GM15510 (cell line): ENCODE measurements around the gene DNASE2B.

Source experiments
- POLR2A ChIP-seq: IDR thresholded peaks from 3 replicates; pipeline ENCODE4 v1.6.1; 2011; ENCODE audit warnings: borderline replicate concordance; ENCODE audit not compliant: insufficient read length; ENCODE audit errors: extremely low read depth

DNASE2B gene

DNA sequence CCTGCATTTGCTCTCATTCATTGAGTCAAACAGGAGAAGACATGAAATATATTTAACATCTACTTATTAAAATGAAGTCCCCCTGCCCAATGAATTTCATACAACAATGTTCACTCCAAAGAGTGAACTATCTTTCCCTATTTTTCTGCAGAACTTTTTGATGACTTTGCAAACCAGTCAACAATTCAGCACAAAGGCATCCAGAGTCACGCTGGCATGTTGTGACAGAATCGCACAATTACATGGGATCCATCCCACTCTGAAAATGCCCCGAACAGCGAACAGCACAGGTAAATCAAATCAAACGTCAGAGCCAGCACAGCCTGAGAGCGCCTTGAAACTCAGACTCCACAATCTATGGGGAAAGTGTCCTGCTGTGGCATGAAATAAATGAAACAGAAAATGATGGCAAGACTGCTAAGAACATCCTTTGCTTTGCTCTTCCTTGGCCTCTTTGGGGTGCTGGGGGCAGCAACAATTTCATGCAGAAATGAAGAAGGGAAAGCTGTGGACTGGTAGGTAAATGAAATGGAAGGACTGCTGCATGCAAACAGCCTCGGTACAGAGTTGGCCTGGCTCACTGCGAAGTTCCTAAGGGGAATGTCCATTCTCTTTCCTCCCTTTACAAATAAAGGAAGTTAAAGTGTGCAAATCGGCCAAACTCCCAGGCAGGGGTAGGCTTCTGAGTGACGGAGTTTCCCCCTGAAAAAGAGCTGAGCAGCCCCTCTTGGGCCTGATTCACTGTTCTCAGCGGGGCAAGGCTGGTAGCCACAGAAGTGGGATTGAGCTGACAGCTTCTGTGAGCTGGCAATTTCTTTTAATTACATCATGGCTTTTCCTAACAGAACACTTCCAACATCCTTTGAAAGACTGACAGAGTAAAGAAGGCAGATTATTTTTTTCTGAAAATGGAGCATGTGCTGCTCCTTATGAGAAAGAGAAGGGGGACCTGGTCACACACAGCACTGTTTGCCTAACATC lies at the start of gene DNASE2B:
DNASE2B (plus strand) TSS at position 310 of the 981 bp plus-strand sequence; CDS start at position 391, 81 bp downstream.
- no peak for TF ChIP-seq POLR2A

DNA sequence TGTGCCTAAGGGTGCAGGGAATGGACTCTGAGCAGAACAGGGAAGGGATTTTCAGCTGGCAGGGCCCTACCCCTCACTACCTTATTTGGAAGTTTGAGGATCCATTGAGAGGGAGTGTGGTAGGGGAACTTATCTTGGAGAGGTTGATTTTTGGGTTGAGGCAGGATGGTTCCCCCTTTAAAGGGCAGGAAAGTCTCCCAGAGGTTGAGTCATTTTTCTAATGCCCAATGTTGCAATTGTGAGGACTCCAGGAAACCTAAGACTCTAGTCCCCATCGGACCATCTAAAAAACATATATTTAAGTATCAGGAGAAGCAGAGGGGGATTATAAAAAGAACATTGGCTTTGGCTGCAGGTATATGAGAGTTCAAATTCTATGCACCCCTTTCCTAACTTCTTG lies 49.5 kb upstream of the DNASE2B start:
- no peak for TF ChIP-seq POLR2A

DNA sequence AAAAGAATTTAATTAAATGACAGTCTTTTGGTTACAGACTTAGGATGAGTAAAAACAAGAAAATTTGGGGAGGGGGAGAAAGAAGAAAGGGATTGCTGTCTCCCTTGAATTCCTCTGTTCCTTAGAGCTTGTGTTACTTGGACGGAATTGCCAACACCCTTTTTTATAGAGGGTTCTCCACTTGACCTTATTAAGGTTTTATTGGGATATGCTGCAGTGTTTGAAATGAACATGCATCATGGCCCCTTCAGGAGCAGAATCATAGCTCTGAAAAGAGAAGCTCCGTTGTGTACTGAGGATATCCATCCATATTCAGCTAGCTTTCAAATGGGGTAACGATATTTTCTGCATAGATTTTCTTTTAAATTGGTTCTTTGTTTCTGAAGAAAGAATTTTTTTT lies 48.2 kb upstream of the DNASE2B start:
- no peak for TF ChIP-seq POLR2A

DNA sequence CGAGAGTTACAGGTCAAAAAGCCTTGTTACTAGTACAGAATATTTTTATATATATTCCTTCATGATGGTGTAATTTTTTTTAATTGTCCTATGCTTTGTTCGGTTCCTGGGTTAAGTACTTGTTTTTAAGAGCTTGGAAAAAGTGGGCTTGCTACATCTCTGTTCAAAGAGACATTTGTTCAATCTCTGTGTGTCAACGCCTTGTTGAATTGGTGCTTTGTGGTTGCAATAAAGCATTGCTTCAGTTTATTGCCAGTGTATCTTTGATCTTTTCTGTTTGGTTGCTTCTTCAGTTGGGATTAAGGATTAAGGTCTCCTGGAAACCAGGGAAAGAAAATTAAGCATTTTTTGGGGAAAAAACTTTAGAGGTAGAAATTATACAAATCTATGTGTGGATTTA lies 47.7 kb upstream of the DNASE2B start:
- TF ChIP-seq POLR2A = no peak

DNA sequence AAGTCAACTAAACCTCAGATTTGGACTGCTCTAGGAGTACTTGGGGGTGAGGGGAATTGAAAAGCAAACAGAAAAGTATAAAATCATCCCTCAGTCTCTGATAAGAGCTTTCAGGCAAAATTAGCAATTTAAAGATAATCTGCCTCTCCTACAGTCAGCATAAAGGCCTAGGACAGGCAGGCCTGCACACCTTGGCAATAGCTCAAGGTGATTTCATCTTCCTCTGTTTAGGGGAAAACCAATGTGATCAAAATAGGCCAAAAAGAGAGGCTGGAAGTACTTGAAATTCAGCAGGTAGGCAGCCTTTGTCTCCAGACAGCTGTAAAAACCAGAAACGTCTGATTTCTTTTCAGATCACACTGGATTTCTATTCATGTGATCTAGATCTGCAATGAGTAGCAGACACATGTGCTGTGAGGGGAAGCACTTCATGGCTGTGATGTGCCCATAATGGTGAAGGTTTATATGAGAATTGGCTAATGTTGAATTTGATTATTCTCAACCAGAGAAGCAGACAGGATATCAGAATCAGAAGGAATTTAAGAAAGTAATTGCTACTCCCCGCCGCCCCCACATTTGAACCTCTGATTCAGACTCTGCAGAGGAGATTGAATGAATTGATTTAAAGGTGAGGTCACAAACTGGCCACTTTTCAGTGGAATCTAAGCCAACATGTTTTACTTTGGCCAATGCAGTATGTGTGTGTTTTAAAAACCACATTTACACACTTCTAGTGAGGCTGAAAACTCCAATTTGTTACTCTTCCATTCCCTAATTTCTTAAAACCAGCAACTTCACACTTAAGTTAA lies 45.8 kb upstream of the DNASE2B start:
- TF ChIP-seq POLR2A = no peak

DNA sequence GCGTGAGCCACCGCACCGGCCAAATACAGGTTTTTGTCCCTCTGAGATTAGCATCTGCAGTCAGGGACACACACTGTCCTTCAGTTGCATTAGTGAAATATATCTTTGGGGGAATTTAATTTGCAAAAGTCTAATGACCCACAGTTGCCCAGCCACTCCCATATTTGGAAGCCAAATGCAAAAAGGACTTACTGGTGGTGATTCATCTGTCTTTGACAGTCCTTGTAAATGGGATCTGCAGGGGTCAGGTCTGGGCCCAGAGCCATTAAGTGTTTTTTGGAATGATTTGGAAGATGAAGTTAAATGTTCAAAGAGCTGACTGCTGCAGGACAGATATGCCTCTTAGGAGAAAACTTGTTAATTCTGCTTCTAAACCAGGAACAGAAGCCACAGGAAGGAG lies 44.6 kb upstream of the DNASE2B start:
- no peak for TF ChIP-seq POLR2A

DNA sequence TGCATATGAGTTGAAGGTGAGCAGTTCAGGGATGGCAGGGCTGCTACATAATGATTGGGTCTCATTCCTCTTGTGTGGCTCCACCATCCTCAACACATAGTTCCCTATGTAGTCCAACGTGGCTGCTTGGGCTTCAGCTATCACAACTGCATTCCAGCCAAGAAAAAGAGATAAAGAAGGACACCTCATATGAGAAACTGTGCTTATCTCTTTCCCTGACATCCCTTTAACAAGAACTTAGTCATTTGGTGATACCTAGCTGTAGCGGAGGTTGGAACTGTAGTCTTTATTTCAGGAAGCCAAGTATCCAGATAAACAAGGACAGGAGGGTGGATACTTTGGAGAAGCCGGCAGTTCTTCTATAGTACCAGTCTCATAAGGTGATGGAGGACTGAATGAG lies 42.7 kb upstream of the DNASE2B start:
- no peak for TF ChIP-seq POLR2A

- no peak for TF ChIP-seq POLR2A
Measured at GRCh38 chr1:84356881-84357280, 41.4 kb upstream of the DNASE2B start.

DNA sequence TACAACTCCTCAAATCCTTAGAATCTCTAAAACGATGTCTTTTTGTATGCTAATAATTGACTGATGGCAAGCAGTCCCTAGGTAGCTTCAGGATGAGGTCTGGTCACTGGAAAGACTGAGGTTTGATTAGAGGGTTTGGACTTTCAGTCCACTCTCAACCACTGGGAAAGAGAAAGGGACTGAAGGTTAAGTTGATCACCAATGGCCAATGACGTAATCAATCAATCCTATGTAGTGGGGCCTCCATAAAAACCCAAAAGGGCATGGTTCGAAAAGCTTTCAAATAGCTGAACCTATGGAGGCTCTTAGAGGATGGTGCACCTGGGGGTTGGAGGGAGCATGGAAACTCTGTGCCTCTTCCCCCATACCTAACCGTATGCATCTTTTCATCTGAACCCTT lies 39.6 kb upstream of the DNASE2B start:
- no peak for TF ChIP-seq POLR2A

GRCh38 chr1:84360316-84360715 lies 38.0 kb upstream of the DNASE2B start:
- TF ChIP-seq POLR2A = no peak

DNA sequence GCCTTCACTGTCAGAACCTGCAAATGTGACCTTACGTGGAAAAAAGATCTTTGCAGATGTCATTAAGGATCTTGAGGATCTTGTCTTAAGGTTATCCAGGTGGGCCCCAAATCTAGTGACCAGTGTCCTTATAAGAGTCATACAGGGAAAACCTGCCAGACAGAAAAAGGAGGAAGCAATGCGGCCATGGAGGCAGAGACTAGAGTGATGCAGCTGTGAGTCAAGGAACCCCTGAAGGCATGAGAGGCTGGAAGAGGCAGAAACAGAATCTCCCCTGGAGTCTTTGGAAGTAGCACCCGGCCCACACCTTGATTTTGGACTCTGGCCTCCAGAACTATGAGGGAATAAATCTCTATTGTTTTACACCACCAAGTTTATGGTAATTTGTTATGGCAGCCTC lies 36.5 kb upstream of the DNASE2B start:
- no peak for TF ChIP-seq POLR2A

DNA sequence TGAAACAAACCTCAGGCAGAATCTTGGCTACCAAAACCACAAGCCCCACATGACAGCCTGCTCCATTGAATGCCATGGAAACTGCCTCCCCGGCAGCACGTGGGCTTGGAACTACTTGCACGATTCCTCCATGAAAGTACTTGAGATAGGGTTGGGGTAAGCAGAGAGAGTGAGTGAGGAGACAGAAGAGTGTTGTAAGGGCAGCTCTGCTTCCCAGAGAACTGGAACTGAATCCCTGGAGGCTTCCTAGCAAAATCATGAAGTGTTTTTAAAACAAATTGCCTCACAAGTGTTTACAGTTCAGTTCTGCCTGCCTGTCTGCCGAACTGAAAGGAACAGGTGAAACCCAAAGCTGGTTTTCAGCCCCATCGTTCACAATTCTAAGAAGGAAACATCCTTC lies 35.3 kb upstream of the DNASE2B start:
- no peak for TF ChIP-seq POLR2A

DNA sequence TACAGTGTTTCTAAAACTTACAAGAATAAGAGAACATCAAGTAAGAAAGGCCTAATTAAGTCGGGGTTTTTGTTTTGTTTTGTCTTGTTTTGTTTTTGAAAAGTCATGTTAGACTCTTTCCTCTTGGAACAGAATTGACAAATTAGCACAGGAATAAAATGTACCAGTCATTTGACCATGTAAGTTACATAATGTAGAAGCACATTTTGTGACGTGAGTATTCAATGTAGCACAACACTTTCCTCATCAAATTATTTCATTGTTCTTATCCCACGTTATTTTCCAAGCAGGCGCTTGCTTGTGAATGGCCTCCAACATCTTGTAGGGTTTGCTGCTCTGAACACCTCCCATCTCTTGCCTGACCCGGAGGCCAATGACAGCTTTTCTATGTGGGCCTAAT lies 34.7 kb upstream of the DNASE2B start:
- no peak for TF ChIP-seq POLR2A

DNA sequence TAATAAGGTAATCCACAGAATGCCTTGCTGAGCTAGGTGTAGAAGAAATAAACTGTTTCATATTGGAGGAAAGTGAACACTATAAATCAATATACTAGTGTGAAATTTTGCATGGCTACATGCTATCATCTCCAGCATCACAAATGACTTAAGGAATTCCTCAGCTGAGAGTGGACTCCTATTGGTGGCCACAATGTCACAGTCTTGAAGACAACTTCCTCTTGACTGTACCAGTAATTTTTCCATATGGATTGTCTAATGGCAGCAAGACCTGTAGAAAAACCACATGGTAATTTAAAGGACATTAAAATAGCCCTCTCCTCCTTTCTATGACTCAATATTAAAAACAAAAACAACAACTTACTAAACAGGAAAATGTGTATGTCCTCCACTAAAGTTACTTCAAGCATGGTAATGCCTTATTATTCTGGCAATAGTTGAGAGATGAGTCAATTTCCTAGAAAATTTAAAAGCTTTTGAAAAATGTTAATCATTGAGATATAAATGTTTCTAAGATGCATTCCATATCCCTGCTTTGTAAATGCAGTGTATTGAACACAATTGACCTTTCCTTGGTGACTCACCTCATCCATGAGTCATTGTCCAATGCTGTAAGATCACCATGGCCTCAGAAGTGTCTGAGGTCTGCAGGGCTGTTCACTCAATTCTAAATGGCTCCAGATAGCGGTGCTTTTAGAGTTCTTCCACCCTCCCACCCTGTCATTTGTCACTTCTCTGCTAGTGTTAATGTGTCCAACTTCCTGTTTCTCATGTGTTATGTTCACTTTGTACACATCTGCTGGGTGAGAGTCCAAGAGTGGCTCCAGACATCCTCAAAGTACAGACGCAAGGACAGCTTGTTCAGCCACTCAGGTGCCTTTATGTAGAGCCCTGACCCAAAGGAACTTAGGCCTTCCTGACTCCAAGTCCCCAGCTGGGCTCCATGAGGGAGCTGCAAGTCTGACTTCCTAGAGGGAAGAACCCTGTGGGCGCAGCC lies 32.8 kb upstream of the DNASE2B start:
- TF ChIP-seq POLR2A = no peak
